Measurements from ENCODE around the gene MCAT.

MCAT gene, protein sequence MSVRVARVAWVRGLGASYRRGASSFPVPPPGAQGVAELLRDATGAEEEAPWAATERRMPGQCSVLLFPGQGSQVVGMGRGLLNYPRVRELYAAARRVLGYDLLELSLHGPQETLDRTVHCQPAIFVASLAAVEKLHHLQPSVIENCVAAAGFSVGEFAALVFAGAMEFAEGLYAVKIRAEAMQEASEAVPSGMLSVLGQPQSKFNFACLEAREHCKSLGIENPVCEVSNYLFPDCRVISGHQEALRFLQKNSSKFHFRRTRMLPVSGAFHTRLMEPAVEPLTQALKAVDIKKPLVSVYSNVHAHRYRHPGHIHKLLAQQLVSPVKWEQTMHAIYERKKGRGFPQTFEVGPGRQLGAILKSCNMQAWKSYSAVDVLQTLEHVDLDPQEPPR

DNA sequence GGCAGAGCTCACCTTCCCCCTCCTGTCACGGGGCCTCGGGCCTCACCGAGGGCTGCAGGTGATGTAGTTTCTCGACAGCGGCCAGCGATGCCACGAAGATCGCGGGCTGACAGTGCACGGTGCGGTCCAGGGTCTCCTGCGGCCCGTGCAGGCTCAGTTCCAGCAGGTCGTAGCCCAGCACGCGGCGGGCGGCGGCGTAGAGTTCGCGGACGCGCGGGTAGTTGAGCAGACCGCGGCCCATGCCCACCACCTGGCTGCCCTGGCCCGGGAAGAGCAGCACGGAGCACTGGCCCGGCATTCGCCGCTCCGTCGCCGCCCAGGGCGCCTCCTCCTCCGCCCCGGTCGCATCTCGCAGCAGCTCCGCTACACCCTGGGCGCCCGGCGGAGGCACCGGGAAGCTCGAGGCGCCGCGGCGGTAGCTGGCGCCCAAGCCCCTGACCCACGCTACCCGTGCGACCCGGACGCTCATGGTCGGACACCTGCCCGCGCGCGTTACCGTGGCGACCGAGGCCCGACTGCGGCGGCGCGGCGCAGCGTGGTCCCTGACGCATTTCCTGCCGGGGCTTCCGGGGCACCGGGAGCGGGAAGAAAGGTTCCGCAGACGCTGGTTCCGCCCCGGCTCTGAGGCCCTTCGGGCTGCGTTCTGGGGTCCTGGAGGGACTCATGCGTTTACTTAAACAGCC is at the start of gene MCAT:
TSS of gene MCAT (minus strand) at position 519 of the 683 bp plus-strand sequence. CDS start at position 469, 50 bp downstream.
- Mint-ChIP-seq H3K36me3 (peaks cover 19% of the 10 kb centered on the region), H3K4me3 (peak within 1 kb of the TSS; percentile 88), H3K9me3 (no peaks in the 10 kb centered on the region), H3K27ac (peak within 1 kb of the TSS; percentile 81), H3K27me3 (no peaks in the 10 kb centered on the region), H3K4me1 (peaks cover 47% of the 10 kb centered on the region)
- peak; percentile 93 for ATAC-seq

DNA sequence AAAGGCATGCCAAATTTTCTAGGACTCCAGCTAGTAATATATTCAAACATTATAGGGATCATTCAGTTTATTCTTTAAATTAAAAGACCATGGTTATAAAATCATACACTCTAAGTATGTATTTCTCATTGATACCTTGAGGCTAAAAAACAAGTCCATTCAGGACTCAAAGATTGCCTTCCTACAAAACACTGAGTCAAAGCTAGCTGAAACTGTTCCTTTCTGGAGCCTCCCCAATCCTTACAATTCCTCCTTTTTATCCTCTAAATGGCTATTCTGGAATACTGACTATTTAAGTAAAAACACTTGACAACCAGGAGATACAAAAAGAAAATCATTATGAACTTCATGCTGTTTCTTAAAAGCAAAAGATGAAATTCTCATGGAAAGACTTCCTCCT is 48.6 kb upstream of the MCAT start:
- peaks cover 4% of the 10 kb centered on the region for H3K9me3 Mint-ChIP-seq
- no peaks in the 10 kb centered on the region for H3K36me3 Mint-ChIP-seq
- H3K4me1 Mint-ChIP-seq = peaks cover 4% of the 10 kb centered on the region
- no peak for ATAC-seq
- no peak overlapping the region for H3K27ac Mint-ChIP-seq
- H3K4me3 Mint-ChIP-seq = no peak overlapping the region
- no peaks in the 10 kb centered on the region for H3K27me3 Mint-ChIP-seq

DNA sequence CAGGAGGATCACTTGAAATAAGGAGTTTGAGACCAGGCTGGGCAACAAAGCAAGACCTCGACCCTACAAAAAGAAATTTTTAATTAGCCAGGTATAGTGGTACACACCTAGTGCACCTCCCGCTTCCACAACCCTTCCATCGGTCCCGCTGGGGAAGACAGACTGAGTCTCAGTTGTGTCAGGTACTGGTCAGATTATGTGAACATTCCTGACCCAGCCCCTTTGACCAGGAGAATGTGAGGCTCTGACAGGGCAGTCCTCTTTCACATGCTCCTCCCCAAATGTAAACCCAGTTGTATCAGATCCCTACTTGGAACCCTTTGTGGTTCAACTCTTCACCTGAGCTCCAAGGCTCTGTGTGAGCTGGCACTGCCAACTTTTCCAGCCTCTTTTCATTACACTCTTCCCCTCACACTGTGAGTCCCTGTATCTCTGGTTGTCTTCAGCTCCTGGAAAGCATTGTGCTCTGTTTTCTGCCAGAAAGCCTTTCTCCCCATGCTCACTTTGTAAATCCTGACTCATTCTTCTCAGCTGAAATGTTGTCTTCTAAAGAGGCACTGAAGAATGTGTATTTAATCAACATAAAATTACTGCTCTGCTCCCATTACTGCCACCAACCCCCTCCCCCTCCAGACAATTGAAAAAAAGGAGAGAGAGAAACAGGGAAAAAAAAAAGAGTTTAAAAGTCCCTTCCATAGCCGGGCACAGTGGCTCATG is 45.8 kb upstream of the MCAT start:
- H3K27ac Mint-ChIP-seq = peak overlapping the region; percentile 9
- peaks cover 4% of the 10 kb centered on the region for H3K9me3 Mint-ChIP-seq
- peaks cover 25% of the 10 kb centered on the region for H3K4me1 Mint-ChIP-seq
- H3K4me3 Mint-ChIP-seq = peak overlapping the region; percentile 13
- ATAC-seq = no peak
- no peaks in the 10 kb centered on the region for H3K27me3 Mint-ChIP-seq
- H3K36me3 Mint-ChIP-seq = peaks cover 6% of the 10 kb centered on the region

DNA sequence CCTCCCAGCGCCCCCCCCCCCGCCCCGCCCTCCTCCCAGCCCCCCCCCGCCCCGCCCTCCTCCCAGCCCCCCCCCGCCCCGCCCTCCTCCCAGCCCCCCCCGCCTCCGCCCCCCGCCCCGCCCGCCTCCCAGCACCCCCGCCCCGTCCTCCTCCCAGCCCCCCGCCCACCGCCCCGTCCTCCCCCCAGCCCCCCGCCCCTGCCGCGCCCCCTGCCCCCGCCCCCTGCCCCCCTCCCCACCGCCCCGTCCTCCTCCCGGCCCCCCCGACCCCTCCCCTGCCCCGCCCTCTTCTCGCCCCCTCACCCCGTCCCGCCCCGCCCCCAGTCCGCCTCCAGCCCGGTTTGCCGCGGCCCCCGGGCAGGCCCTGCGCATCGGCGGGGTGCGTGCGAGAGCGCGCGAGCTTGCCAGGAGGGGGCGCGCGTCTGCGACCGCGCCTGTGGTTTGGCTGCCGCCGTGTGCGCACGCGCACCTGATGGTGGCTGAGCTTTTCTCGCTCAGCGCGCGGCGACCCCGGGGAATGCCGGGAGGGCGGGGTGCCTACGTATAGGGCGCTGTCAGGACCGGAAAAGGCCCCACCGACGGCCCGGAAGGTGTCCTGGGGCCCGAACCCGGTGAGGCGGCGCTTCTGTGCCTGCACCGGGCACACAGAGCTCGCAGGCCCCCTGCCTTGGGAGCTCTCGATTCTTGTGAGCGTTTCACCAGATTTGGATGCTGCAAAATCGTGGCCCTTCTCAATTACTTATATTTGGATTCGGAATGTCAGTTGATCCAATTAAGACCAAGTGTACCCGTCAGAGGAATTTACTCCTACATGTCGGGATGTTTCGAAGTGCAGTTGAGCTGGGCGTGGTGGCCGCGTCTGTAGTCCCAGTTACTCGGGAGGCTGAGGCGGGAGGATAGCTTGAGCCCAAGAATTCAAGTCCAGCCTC is 44.2 kb upstream of the MCAT start:
- H3K4me3 Mint-ChIP-seq = peak overlapping the region; percentile 83
- H3K9me3 Mint-ChIP-seq = peaks cover 4% of the 10 kb centered on the region
- peak overlapping the region; percentile 96 for H3K27ac Mint-ChIP-seq
- ATAC-seq = peak; percentile 95
- H3K4me1 Mint-ChIP-seq = peaks cover 26% of the 10 kb centered on the region
- no peaks in the 10 kb centered on the region for H3K27me3 Mint-ChIP-seq
- H3K36me3 Mint-ChIP-seq = peaks cover 11% of the 10 kb centered on the region

DNA sequence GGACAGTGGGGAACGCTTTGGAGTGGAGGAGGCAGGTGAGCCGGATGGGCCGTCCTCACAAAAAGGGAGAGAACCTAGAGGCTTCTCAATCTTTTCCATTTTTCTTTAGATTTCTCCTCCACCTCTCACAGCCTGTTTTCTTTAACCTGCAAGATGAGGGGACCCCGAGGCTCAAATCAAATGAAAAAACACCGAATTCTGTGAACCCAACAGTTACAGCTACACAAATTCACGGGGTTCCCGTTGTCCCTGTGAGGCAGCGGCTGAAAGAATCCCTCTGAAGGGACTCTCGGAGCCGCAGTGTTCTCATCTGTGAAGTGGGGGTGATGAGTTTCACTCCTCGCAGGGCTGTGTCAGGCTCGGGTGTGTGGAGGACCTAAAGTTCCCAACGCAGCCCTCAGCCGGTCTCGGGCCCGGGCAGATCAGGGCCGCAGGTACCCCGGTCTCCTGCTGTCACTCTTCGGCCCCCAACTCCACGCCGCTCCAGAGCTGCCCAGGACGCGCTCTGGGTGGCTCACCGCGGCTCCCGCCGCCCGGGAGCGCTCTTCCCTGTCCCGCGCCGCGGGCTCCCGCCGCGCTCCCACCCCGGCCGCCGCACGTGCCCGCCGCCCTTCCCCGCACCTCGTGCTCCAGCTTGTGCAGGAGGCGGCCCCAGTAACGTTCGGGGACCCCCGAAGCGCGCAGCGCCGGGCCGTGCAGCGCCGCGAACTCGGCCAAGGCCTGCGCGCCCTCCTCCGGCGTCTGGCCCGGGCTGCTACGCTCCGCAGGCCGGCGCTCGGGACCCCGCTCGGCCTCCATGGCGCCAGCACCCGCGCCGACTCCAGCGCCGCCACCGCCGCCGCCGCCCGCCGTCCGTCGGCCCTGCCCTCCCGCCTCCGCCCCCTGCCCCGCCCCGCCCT is 43.3 kb upstream of the MCAT start, which contains the start of gene TTLL12:
TSS of gene TTLL12 (minus strand) at position 863 of the 899 bp plus-strand sequence. CDS start at position 798, 65 bp downstream.
- Mint-ChIP-seq H3K4me1 (peaks cover 26% of the 10 kb centered on the region), H3K36me3 (peaks cover 16% of the 10 kb centered on the region), H3K4me3 (peak within 1 kb of the TSS; percentile 83), H3K27me3 (no peaks in the 10 kb centered on the region), H3K9me3 (peaks cover 4% of the 10 kb centered on the region), H3K27ac (peak within 1 kb of the TSS; percentile 96)
- peak; percentile 76 for ATAC-seq

DNA sequence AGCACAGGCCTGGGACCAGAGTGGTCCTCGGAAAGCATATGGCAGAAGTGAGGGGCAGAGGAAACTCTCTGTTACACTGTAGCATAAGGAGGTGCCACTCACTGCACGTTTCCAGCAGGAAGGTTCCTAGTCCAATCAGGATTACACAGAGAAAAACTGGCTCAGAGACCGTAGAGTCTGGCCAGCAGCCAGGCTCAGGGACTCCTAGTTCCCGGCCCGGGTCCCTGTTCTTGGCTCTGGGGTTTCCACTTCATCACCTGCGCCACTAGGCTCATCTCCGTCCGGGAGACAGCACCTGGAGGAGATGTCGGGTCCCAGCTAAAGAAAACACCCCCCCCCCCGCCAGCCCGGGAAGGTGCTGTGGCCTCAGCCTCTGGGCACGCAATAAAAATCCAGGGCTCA is 42.7 kb upstream of the MCAT start:
- no peak overlapping the region for H3K27ac Mint-ChIP-seq
- H3K4me1 Mint-ChIP-seq = peaks cover 26% of the 10 kb centered on the region
- peaks cover 20% of the 10 kb centered on the region for H3K36me3 Mint-ChIP-seq
- peak overlapping the region; percentile 75 for H3K4me3 Mint-ChIP-seq
- H3K27me3 Mint-ChIP-seq = no peaks in the 10 kb centered on the region
- ATAC-seq = no peak
- no peaks in the 10 kb centered on the region for H3K9me3 Mint-ChIP-seq

DNA sequence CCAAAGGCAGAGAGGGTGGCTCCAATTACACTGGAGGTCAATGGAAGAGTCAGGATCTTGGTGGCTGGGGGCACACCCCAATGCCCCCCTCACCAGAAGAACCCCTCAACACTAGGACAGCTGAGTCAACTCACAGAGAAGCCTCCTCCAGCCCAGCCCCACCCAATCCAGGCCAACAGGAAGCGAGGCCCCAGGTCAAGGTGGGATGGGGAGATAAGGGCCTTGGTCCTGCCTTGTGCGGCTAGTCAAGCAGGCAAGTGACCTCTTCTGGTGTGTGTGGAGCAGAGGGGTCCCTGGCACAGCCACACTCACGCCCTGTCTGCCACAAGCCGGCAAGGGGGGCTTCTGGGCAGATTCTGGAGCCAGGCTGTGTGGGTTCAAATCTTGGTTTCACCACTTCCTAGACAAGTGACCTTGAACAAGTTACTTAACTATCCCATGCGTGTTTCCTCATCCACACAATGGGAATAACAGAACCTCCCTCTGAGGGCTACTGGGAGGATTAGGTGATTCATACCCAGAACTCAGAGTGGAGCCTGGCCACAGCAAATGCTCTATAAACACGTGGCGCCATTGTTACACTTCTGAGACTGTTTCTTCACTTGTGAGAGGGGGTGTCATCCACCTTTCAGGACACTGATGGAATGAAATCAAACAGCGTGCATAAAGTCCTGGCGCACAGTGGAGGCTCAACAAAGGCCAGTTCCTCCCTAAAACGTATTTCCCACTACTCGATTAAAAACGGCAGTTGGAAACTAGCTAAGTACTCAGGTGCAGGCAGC is 40.5 kb upstream of the MCAT start:
- Mint-ChIP-seq H3K4me3 (no peak overlapping the region), H3K9me3 (no peaks in the 10 kb centered on the region)

DNA sequence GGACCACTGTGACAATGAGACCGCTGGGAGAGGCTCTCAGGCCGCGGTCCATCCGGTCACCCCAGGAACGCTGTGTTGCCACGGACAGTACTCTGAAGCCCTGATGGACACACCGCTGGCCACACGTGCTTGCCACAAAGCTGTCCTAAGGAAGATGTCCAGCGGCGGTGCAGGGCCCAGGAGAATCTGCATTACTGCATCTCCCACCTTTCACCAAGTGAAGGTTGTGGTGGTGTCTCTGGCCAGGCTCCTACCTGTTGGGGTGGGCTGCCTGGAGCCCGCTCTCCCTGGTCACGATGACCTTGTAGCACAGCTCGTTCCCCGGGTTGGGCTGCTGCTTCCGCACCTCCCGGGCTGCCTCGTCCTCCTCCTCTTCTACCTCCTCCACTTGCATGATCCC is 39.5 kb upstream of the MCAT start:
- H3K4me1 Mint-ChIP-seq = peaks cover 24% of the 10 kb centered on the region
- no peaks in the 10 kb centered on the region for H3K27me3 Mint-ChIP-seq
- H3K4me3 Mint-ChIP-seq = no peak overlapping the region
- no peaks in the 10 kb centered on the region for H3K9me3 Mint-ChIP-seq
- H3K27ac Mint-ChIP-seq = no peak overlapping the region
- peaks cover 46% of the 10 kb centered on the region for H3K36me3 Mint-ChIP-seq
- ATAC-seq = no peak

More for the DNA sequence above, 40.5 kb upstream of the MCAT start:
- peaks cover 42% of the 10 kb centered on the region for H3K36me3 Mint-ChIP-seq
- ATAC-seq = no peak
- no peak overlapping the region for H3K27ac Mint-ChIP-seq
- peaks cover 26% of the 10 kb centered on the region for H3K4me1 Mint-ChIP-seq
- H3K27me3 Mint-ChIP-seq = no peaks in the 10 kb centered on the region

DNA sequence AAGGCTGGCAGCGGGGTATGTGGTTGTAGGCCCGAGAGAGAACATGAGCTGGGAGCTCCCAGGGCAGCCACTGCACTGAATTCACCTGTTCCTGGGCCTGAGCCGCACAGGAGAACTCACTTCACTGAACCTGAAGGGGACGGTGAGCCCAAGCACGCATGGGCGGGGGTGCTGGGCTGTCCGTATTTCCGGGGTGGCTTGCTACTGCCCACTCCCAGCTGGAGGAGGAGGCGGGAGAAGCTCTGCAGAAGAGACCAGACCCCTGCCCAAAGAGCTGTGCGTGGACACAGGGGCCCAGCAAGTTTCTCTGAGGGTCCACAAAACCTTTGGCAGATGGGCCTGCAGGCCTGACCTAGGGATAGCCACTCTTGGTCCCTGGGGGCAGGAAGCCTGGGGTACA is 38.9 kb upstream of the MCAT start:
- H3K27ac Mint-ChIP-seq = no peak overlapping the region
- peaks cover 22% of the 10 kb centered on the region for H3K4me1 Mint-ChIP-seq
- no peaks in the 10 kb centered on the region for H3K9me3 Mint-ChIP-seq
- H3K4me3 Mint-ChIP-seq = no peak overlapping the region
- no peaks in the 10 kb centered on the region for H3K27me3 Mint-ChIP-seq
- ATAC-seq = no peak
- H3K36me3 Mint-ChIP-seq = peaks cover 51% of the 10 kb centered on the region

DNA sequence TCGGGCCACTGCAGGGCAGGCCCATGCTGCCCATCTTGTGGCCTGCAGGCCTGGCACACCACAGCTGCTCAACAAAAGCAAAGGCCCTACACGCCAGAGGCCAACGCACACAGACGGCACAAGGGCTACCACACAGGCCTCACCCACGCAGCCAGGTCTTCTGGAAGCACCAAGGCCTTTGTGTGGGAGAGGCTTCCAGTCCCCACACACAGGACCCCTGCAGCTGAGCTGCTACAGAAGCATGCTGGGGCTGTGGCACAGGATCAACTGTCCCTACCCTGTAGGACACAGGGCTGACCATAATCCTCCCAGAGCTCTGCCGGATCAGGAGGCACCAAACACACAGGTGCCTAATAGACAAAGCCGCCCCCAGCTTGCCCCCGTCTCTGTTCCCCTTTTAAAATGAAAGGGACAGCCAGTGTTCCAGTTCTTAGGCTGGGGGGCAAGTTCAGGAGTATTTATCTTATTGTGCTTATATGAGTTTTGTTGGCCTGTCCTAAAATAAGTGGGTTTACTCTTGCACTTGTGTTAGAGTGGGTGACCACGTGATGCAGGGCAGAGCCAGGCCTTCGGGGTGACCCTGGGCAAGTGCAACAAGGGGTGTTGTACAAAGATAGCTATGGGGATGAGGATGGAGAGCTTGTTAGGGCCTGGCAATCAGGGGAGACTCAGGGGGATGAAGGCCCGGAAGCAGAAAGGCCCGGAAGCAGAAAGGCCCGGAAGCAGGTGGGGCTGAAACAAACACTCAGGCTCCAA is 38.3 kb upstream of the MCAT start:
- ATAC-seq = no peak
- H3K27ac Mint-ChIP-seq = no peak overlapping the region
- H3K4me1 Mint-ChIP-seq = peaks cover 22% of the 10 kb centered on the region
- H3K4me3 Mint-ChIP-seq = no peak overlapping the region
- peaks cover 57% of the 10 kb centered on the region for H3K36me3 Mint-ChIP-seq
- H3K27me3 Mint-ChIP-seq = no peaks in the 10 kb centered on the region
- H3K9me3 Mint-ChIP-seq = no peaks in the 10 kb centered on the region

DNA sequence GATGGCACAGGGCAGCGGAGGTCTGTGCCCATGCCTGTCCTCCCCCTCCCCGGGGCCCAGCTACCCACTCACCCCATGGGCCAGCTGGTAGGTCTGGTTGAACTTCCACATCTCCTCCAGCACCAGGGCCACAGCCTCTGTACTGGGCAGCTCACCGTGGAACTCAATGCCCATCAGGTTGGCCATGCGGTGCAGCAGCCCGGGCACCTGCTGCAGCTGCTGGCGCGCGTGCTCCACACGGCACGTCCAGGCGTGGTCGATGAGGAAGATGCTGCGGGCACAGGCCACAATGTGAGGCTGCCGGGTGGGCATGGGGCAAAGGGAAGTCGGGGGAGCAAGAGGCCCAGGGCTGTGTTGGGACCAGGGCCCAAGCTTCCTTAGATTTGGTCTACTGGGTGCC is 37.5 kb upstream of the MCAT start:
- H3K9me3 Mint-ChIP-seq = no peaks in the 10 kb centered on the region
- H3K27me3 Mint-ChIP-seq = no peaks in the 10 kb centered on the region
- ATAC-seq = no peak
- peaks cover 15% of the 10 kb centered on the region for H3K4me1 Mint-ChIP-seq
- no peak overlapping the region for H3K4me3 Mint-ChIP-seq
- H3K27ac Mint-ChIP-seq = no peak overlapping the region
- peaks cover 61% of the 10 kb centered on the region for H3K36me3 Mint-ChIP-seq

DNA sequence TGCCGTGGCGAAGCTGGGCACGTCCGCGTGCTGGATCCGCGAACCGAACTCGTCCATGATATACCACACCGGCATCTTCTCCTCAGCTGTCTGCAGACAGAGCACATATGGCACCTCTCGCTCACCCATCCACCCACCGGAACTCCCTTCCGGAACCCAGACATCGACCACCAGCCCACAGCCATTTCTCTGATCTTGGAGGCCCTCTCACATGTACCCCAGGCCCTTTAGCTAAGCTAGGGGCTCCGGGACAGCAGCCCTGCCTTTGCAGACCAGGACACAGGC is 36.7 kb upstream of the MCAT start:
- Mint-ChIP-seq H3K27me3 (no peaks in the 10 kb centered on the region), H3K4me3 (no peak overlapping the region), H3K4me1 (peaks cover 7% of the 10 kb centered on the region), H3K36me3 (peaks cover 61% of the 10 kb centered on the region), H3K27ac (no peak overlapping the region), H3K9me3 (no peaks in the 10 kb centered on the region)
- no peak for ATAC-seq
